Measurements from ENCODE around the gene CD1C.
"Not testable (repeated sequence)": the region's sequence is repeated elsewhere in the genome, so short reads cannot be mapped to it uniquely, and the experiment has no call there.

CD1C gene

GRCh38 chr1:158329300-158329699 is 39.6 kb downstream of the CD1C start:
- DNase-seq = no peak

- DNase-seq = no peak
Measured at GRCh38 chr1:158329733-158330132, 40.0 kb downstream of the CD1C start.

GRCh38 chr1:158330391-158331105 is 40.8 kb downstream of the CD1C start:
- DNase-seq = no peak

- no peak for DNase-seq
Measured at GRCh38 chr1:158331106-158331425, 41.3 kb downstream of the CD1C start.

- no peak for DNase-seq
Measured at GRCh38 chr1:158331481-158332150, 41.9 kb downstream of the CD1C start, which contains the start of gene CD1B. Gene CD1B (minus strand): TSS chr1:158331531. CDS start chr1:158331423, 108 bp downstream.

GRCh38 chr1:158333405-158334155 is 43.9 kb downstream of the CD1C start:
- no peak for DNase-seq

GRCh38 chr1:158334526-158335212 is 44.9 kb downstream of the CD1C start:
- no peak for DNase-seq

GRCh38 chr1:158335213-158335532 is 45.5 kb downstream of the CD1C start:
- DNase-seq = no peak

- DNase-seq = not testable (repeated sequence)
Measured at GRCh38 chr1:158336413-158336812, 46.7 kb downstream of the CD1C start.
